ENCODE results near the gene SLC16A3. TPM values are rescaled to one million over a fixed set of nuclear protein-coding genes. Genes with fewer than 3 reads are reported as not detected.
"Not testable (repeated sequence)": the region's sequence is repeated elsewhere in the genome, so short reads cannot be mapped to it uniquely, and the experiment has no call there.

SLC16A3 gene
- total RNA-seq, 1 donor from 2014 or later, result 115 TPM

- intact Hi-C loops (cut with micrococcal nuclease), result no loop called here
Measured at GRCh38 chr17:82245134-82246039, 16.5 kb downstream of the SLC16A3 start.

DNA sequence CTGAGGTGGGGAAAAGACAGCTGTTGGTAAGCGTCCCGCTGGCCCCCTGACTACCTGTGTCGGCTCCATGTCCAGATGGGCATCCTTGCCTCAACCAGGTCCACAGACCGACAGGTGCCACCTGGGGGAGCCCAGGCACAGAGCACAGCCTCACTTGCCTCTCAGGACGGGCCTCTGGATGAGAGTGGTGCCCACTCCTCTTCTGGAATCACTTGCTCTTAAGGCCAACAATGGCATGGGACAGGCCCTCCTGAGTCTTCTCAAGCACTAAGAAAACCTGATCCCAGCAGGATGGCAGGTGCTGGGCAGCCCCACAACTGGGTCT, 17.2 kb downstream of the SLC16A3 start:
- intact Hi-C loops (cut with micrococcal nuclease), result no loop called here

- intact Hi-C loops (cut with micrococcal nuclease), result no loop called here
Measured at GRCh38 chr17:82246365-82247181, 17.7 kb downstream of the SLC16A3 start.

GRCh38 chr17:82247182-82247823, 18.5 kb downstream of the SLC16A3 start:
- intact Hi-C loops (cut with micrococcal nuclease), result no loop called here

DNA sequence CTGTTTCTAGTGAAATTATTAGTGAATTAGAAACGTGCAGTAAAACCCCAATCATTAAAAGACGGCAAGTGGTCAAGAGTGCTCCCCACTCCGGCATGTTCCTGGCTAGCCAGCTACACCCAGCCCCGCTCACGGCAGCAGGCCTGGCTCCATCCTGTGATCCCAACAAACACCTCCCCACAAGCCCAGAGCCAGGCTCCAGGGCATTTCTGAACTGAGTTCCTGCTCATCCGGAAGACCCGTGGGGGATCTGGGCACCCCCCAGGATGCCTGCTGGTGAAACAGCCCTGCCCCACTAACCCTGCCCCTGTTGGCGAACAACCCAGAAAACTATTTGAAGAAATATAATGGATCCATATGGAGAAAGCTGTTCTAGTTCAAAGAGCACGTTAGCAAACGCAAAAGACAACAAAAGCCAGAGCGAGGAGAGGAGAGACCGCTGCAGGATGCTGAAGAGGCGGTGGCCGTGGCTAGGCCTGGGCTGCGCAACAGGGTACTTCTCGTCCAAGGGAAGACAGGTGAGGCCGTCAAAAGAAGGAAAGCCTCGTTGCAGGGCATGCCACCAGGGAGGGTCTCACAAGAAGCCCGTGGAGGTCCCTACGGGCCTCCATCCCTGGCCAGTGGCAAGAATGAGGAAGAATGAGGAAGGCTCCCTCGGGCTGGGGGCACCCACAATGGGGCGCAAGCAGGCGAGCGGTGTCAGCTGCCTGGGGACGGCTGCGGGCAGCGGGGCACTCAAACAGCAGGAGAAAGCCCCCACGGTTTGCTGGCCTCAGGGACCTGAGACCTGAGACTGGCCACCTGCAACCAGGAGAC, 19.2 kb downstream of the SLC16A3 start:
- intact Hi-C loops (cut with micrococcal nuclease), result no loop called here

DNA sequence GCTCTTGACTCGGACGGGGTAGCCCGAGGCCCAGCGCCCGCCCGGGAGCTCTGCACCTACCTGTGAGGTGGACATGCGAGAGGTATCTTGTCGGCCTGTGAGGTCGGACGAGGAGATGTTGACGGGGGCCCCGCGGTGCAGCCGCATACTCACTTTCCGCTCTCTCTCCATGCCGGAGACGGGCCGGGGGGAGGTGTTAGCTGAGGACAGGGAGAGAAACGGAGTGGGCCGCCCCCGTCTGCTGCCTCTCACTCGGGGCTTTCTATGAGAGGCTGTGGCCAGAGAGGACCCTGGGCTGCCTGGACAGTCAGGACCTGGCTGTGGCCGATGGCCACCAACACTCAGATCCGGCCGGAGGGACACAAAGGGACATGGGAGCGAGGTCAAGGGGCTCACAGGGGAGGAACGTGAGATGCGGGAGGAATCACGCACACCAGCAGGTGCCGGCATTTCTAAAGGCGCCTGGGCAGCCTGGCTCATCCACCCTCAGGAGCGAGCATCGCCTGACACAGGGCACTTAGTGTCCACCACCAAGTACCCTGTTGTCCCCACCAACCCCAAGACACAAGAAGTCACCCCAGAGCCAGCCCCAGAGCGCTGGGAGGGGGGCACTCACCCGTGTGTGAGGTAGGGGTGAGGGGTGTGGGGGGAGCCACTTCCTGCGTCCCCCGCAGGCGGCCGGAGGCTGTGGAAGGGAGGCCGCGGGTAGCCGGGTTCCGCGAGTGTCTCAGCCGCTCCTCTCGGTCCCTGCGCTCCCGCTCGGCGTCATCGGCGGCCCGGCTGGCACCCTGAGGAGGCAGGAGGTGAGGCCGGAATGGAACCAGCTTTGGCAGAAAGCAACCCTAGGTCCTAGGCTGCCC, 20.2 kb downstream of the SLC16A3 start:
- intact Hi-C loops (cut with micrococcal nuclease), result no loop called here

GRCh38 chr17:82249896-82250581, 21.2 kb downstream of the SLC16A3 start:
- intact Hi-C loops (cut with micrococcal nuclease), result no loop called here

- intact Hi-C loops (cut with micrococcal nuclease), result no loop called here
Measured at GRCh38 chr17:82250868-82251500, 22.1 kb downstream of the SLC16A3 start.

- intact Hi-C loops (cut with micrococcal nuclease), result no loop called here
Measured at GRCh38 chr17:82252511-82253178, 23.8 kb downstream of the SLC16A3 start.

DNA sequence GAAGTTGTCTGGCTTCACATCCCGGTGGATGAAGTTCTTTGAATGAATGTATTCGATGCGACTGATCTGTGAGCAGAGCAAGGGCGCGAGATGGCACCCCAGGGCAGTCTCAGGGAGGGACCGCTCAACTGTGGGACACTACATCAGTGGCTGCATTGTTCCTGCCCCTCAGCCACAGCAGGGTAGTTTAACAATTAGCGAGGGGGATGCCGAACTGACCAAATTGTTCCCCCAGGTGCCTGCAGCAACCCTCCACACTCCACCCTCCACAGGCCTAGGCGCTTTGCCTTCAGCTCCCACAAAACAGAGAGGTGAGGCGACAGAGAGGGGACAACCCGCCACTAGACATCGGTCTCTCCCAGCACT, 24.3 kb downstream of the SLC16A3 start:
- intact Hi-C loops (cut with micrococcal nuclease), result no loop called here

DNA sequence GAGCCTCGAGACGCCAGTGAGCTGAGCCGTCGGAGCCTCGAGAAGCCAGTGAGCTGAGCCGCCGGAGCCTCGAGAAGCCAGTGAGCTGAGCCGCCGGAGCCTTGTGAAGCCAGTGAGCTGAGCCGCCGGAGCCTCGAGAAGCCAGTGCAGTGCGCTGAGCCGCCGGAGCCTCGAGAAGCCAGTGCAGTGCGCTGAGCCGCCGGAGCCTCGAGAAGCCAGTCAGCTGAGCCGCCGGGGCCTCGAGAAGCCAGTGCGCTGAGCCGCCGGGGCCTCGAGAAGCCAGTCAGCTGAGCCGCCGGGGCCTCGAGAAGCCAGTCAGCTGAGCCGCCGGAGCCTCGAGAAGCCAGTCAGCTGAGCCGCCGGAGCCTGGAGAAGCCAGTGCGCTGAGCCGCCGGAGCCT, 25.3 kb downstream of the SLC16A3 start:
- intact Hi-C loops (cut with micrococcal nuclease), result not testable (repeated sequence)

GRCh38 chr17:82254746-82255145, 25.9 kb downstream of the SLC16A3 start:
- intact Hi-C loops (cut with micrococcal nuclease), result not testable (repeated sequence)

DNA sequence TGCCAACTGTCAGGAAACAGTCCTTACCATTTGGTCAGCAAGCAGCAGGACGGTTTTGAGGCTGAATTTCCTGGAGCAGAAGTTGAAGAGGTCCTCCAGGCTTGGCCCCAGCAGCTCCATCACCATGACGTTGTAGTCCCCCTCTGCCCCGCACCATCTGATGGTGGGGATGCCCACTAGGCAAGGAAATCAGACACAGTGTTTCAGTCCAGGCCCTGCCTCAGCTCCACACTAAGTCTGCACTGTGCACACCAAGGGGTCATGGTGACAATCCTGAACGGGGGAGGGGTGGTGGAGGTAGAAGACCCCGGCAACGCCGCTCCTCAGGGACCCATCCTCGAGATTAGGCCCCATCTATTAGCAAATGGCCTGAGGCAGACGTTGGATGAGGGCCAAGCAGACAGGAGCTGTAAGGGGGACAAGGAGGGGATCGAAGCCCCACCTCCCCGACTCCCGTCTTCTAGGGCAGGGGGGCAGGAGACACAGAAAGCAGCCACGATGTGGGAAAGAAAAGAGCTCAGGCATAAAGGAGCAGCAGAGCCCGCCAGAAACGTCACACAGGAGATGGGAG, 26.6 kb downstream of the SLC16A3 start:
- intact Hi-C loops (cut with micrococcal nuclease), result no loop called here

- intact Hi-C loops (cut with micrococcal nuclease), result no loop called here
Measured at GRCh38 chr17:82256242-82256885, 27.5 kb downstream of the SLC16A3 start.

DNA sequence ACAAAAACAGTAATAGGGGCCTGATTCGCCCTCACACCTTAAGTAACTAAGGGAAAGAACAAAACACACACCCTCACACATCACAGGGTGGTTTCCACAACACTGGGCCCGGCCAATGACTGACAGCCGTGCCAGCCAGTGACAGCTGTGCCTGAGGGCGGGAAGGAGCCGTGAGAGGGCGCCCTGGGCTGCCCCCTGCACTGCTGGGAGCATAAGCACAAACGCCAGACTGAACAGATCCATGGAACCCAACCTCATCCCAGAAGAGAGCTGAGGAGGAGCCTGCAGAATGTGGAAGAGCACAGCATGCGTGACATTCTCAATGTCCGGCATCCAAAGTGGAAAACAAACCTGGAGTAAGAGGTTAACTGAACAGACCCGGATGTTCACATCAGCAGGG, 28.6 kb downstream of the SLC16A3 start:
- intact Hi-C loops (cut with micrococcal nuclease), result no loop called here

- intact Hi-C loops (cut with micrococcal nuclease), result no loop called here
Measured at GRCh38 chr17:82258555-82258954, 29.7 kb downstream of the SLC16A3 start.
